Astrocyte (in vitro differentiated cells and primary cell): ENCODE results near the gene ATAD3A. TPM values are rescaled to one million over a fixed set of nuclear protein-coding genes. Genes with fewer than 3 reads are reported as not detected.

Source experiments
- DNase-seq: peaks from one replicate; pipeline ENCODE4 v3.0.0-alpha.2; 2010; ENCODE audit warnings: low read depth
- FAIRE-seq: peaks from 2 replicates; lab custom pipeline; 2011; peaks lifted over from hg19 to GRCh38; lab: Jason Lieb, UNC
- H2AFZ ChIP-seq: 2 replicates; pipeline ENCODE4 v1.6.0; 2012; ENCODE audit warnings: low read depth, low read length, inconsistent platforms
- H3K27ac ChIP-seq: 2 replicates; pipeline ENCODE4 v1.5.1; 2011; ENCODE audit warnings: low read depth, low read length, inconsistent platforms
- H3K27me3 ChIP-seq: 2 replicates; pipeline ENCODE4 v1.6.0; 2011; ENCODE audit warnings: low read length, inconsistent platforms; ENCODE audit not compliant: insufficient read depth
- H3K36me3 ChIP-seq: 2 replicates; pipeline ENCODE4 v1.5.1; 2011; ENCODE audit warnings: low read length, inconsistent platforms; ENCODE audit not compliant: insufficient read depth
- H3K4me1 ChIP-seq: 2 replicates; pipeline ENCODE4 v1.5.1; 2011; ENCODE audit warnings: low read length, inconsistent platforms; ENCODE audit not compliant: insufficient read depth
- H3K4me2 ChIP-seq: 2 replicates; pipeline ENCODE4 v1.6.0; 2012; ENCODE audit warnings: low read length, inconsistent platforms
- H3K4me3 ChIP-seq: 2 replicates; pipeline ENCODE4 v1.5.1; 2011; ENCODE audit warnings: low read depth, mild to moderate bottlenecking, low read length, inconsistent platforms; ENCODE audit not compliant: insufficient read depth
- H3K79me2 ChIP-seq: 2 replicates; pipeline ENCODE4 v1.6.0; 2012; ENCODE audit warnings: mild to moderate bottlenecking, low read length, inconsistent platforms; ENCODE audit not compliant: insufficient read depth
- H3K9ac ChIP-seq: 2 replicates; pipeline ENCODE4 v1.6.0; 2012; ENCODE audit warnings: mild to moderate bottlenecking, low read length, inconsistent platforms
- H3K9me3 ChIP-seq: 2 replicates; pipeline ENCODE4 v1.5.1; 2012; ENCODE audit warnings: low read depth, mild to moderate bottlenecking, low read length, inconsistent platforms; ENCODE audit not compliant: insufficient read depth
- H4K20me1 ChIP-seq: 2 replicates; pipeline ENCODE4 v1.6.0; 2012; ENCODE audit warnings: low read length, inconsistent platforms; ENCODE audit not compliant: insufficient read depth
- H3K27ac Mint-ChIP-seq: one replicate; pipeline ENCODE4 v1.8.0; 2021; ENCODE audit warnings: mild to moderate bottlenecking, mixed read lengths; ENCODE audit not compliant: unreplicated experiment
- H3K27me3 Mint-ChIP-seq: one replicate; pipeline ENCODE4 v1.8.0; 2021; ENCODE audit warnings: low read depth, mixed read lengths; ENCODE audit not compliant: unreplicated experiment
- H3K36me3 Mint-ChIP-seq: one replicate; pipeline ENCODE4 v1.8.0; 2021; ENCODE audit warnings: low read depth, mixed read lengths; ENCODE audit not compliant: unreplicated experiment
- H3K4me1 Mint-ChIP-seq: one replicate; pipeline ENCODE4 v1.8.0; 2021; ENCODE audit warnings: low read depth, mixed read lengths; ENCODE audit not compliant: unreplicated experiment
- H3K4me3 Mint-ChIP-seq: one replicate; pipeline ENCODE4 v1.8.0; 2021; ENCODE audit warnings: mild to moderate bottlenecking, moderate library complexity, mixed read lengths; ENCODE audit not compliant: unreplicated experiment
- H3K9me3 Mint-ChIP-seq: one replicate; pipeline ENCODE4 v1.8.0; 2021; ENCODE audit warnings: mild to moderate bottlenecking, mixed read lengths; ENCODE audit not compliant: unreplicated experiment
- CTCF ChIP-seq: IDR thresholded peaks from 2 replicates; pipeline ENCODE4 v1.5.1; 2011; ENCODE audit warnings: low read depth, mild to moderate bottlenecking, inconsistent platforms, low read length, moderate library complexity; ENCODE audit not compliant: insufficient read depth
- EZH2 ChIP-seq: IDR thresholded peaks from 2 replicates; pipeline ENCODE4 v1.6.1; 2012; ENCODE audit warnings: mild to moderate bottlenecking, low read length, inconsistent platforms; ENCODE audit not compliant: insufficient read depth
- total RNA-seq: library from RNA; stranded (reverse); gene quantifications from 2 replicates; pipeline ENCODE4 v1.2.1, GENCODE V29; 2021

Gene ATAD3A
- total RNA-seq, 1 donor from 2014 or later = 54.9 TPM

DNA sequence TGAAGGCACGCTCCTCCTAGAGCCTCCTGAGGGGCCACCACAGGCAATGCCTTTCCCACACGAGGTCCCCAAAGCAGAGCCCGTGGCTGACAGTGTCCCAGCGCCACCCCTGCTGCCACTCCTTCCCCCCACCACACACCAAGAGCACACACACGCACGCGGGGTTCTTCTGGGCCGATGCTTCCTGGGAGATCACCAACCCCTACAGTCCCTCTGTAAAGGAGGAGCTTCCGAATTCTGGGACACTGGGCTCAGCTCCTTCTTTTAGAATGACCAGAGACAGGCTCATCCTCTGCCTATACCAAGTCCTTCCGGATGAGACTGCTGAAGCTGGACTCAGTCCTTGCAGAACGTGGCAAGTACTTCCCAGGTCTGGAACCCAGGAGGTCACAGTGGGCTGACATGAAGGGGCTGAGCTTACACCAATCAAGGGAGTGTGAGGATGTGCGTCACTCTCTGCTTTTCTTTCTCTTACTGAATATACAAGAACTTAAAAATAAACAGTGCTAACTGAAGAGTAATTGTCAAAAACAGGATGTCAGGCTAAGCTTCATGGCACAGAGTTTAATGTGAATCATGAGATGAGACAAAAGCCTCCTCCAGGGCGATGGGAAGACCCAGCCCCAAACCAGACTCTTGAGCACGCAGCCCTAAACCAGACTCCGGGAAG, 50.0 kb downstream of the ATAD3A start:
- TF ChIP-seq CTCF (no peak), EZH2 (no peak)
- no peak overlapping the region for H3K27ac ChIP-seq
- no peaks in the 10 kb centered on the region for H3K9me3 Mint-ChIP-seq
- no peaks in the 10 kb centered on the region for H3K27me3 Mint-ChIP-seq
- no peak overlapping the region for H3K4me3 ChIP-seq
- no peak for FAIRE-seq
- H3K79me2 ChIP-seq = peaks cover 77% of the 10 kb centered on the region
- H3K9ac ChIP-seq = no peak overlapping the region
- no peaks in the 10 kb centered on the region for H3K27me3 ChIP-seq
- H3K4me3 Mint-ChIP-seq = no peak overlapping the region
- no peak overlapping the region for H3K27ac Mint-ChIP-seq
- peaks cover under 1% of the 10 kb centered on the region for H3K4me1 ChIP-seq
- peaks cover 26% of the 10 kb centered on the region for H3K36me3 Mint-ChIP-seq
- DNase-seq = no peak
- H3K4me2 ChIP-seq = no peak overlapping the region
- peaks cover 24% of the 10 kb centered on the region for H3K36me3 ChIP-seq
- no peak overlapping the region for H2AFZ ChIP-seq
- H3K4me1 Mint-ChIP-seq = peaks cover 2% of the 10 kb centered on the region
- no peaks in the 10 kb centered on the region for H3K9me3 ChIP-seq
- H4K20me1 ChIP-seq = peaks cover 91% of the 10 kb centered on the region

GRCh38 chr1:1562556-1563195, 50.7 kb downstream of the ATAD3A start:
- H3K27me3 ChIP-seq = no peaks in the 10 kb centered on the region
- Mint-ChIP-seq H3K27me3 (no peaks in the 10 kb centered on the region), H3K4me3 (no peak overlapping the region), H3K4me1 (peaks cover 9% of the 10 kb centered on the region), H3K9me3 (no peaks in the 10 kb centered on the region), H3K36me3 (peaks cover 26% of the 10 kb centered on the region), H3K27ac (no peak overlapping the region)
- DNase-seq (no peak), FAIRE-seq (no peak)
- no peak overlapping the region for H3K27ac ChIP-seq
- no peak for TF ChIP-seq EZH2
- TF ChIP-seq CTCF = no peak
- H3K79me2 ChIP-seq = peaks cover 83% of the 10 kb centered on the region
- no peak overlapping the region for H2AFZ ChIP-seq
- no peaks in the 10 kb centered on the region for H3K9me3 ChIP-seq
- no peak overlapping the region for H3K9ac ChIP-seq
- peaks cover 95% of the 10 kb centered on the region for H4K20me1 ChIP-seq
- no peak overlapping the region for H3K4me2 ChIP-seq
- H3K36me3 ChIP-seq = peaks cover 24% of the 10 kb centered on the region
- H3K4me3 ChIP-seq = no peak overlapping the region
- peaks cover 6% of the 10 kb centered on the region for H3K4me1 ChIP-seq

- Histone ChIP-seq H3K4me3 (no peak overlapping the region), H3K27me3 (no peaks in the 10 kb centered on the region), H3K9me3 (no peaks in the 10 kb centered on the region), H4K20me1 (peaks cover 96% of the 10 kb centered on the region), H3K27ac (no peak overlapping the region), H3K4me1 (peaks cover 6% of the 10 kb centered on the region), H2AFZ (no peak overlapping the region), H3K9ac (no peak overlapping the region), H3K36me3 (peaks cover 24% of the 10 kb centered on the region), H3K4me2 (no peak overlapping the region), H3K79me2 (peaks cover 88% of the 10 kb centered on the region)
- FAIRE-seq (no peak), DNase-seq (no peak)
- TF ChIP-seq CTCF (no peak), EZH2 (no peak)
- peaks cover 10% of the 10 kb centered on the region for H3K4me1 Mint-ChIP-seq
- no peaks in the 10 kb centered on the region for H3K27me3 Mint-ChIP-seq
- peaks cover 26% of the 10 kb centered on the region for H3K36me3 Mint-ChIP-seq
- H3K9me3 Mint-ChIP-seq = no peaks in the 10 kb centered on the region
- H3K4me3 Mint-ChIP-seq = no peak overlapping the region
- no peak overlapping the region for H3K27ac Mint-ChIP-seq
Measured at GRCh38 chr1:1563688-1564087, 51.7 kb downstream of the ATAD3A start.
